Posterior vena cava (tissue), 2 donors: ENCODE data around the gene PLXND1. TPM values are rescaled to one million over a fixed set of nuclear protein-coding genes. Genes with fewer than 3 reads are reported as not detected.

Experiments used
- DNase-seq: peaks from one replicate; pipeline ENCODE4 v3.0.0-alpha.2; 2020; ENCODE audit warnings: low spot score
- intact Hi-C, 2 donors: fragments of 100-400 bp; cut with DNase I; formaldehyde crosslinking; loops; one replicate each; pipeline versions ENCODE4 v1.14.1 to v1.14.2; 2022 to 2023
- total RNA-seq, 2 donors: library from RNA; stranded (reverse); fragmentation: NEBNext Ultra II Directional; extraction: Animal tissue kit (Norgen Biotek cat#: 25700); gene quantifications; one replicate each; pipeline ENCODE4 v1.2.1, GENCODE V29; 2021
- donor health status: DM: yes; HTN: yes; CAD: no.
- donor health status: DM: yes; HTN: yes; CAD: no.

The PLXND1 gene
- total RNA-seq, 2 donors from 2014 or later = 155 to 241 TPM

GRCh38 chr3:129596194-129597086, 10.0 kb downstream of the PLXND1 start:
- intact Hi-C loops = loop anchor here in 1 of 2 donors (5.0 kb wide), 1 partner anchor 34 kb away; no protein-coding TSS in a partner anchor
- DNase-seq = peak; percentile 97

- intact Hi-C loops = loop anchor here in 1 of 2 donors (5.0 kb wide), 1 partner anchor 33 kb away; no protein-coding TSS in a partner anchor
- DNase-seq = no peak
Observed at GRCh38 chr3:129595544-129596193, 10.8 kb downstream of the PLXND1 start.

- intact Hi-C loops = loop anchor here in 1 of 2 donors (5.0 kb wide), 1 partner anchor 33 kb away; no protein-coding TSS in a partner anchor
- DNase-seq = no peak
Observed at GRCh38 chr3:129594907-129595390, 11.5 kb downstream of the PLXND1 start.

GRCh38 chr3:129594409-129594808, 12.1 kb downstream of the PLXND1 start:
- intact Hi-C loops = no loop called here
- no peak for DNase-seq

GRCh38 chr3:129593595-129594339, 12.7 kb downstream of the PLXND1 start:
- intact Hi-C loops = no loop called here
- DNase-seq = no peak

- no peak for DNase-seq
- intact Hi-C loops = no loop called here
Observed at GRCh38 chr3:129593230-129593594, 13.3 kb downstream of the PLXND1 start.

GRCh38 chr3:129592381-129593131, 13.9 kb downstream of the PLXND1 start:
- intact Hi-C loops = no loop called here
- DNase-seq = peak; percentile 94

GRCh38 chr3:129591932-129592331, 14.5 kb downstream of the PLXND1 start:
- no peak for DNase-seq
- intact Hi-C loops = no loop called here

GRCh38 chr3:129590215-129590614, 16.3 kb downstream of the PLXND1 start:
- intact Hi-C loops = no loop called here
- DNase-seq = no peak

- no peak for DNase-seq
- intact Hi-C loops = no loop called here
Observed at GRCh38 chr3:129587566-129588210, 18.8 kb downstream of the PLXND1 start.

- DNase-seq = peak; percentile 91
- intact Hi-C loops = no loop called here
Observed at GRCh38 chr3:129586746-129587430, 19.6 kb downstream of the PLXND1 start.

- DNase-seq = no peak
- intact Hi-C loops = no loop called here
Observed at GRCh38 chr3:129585949-129586657, 20.4 kb downstream of the PLXND1 start.

- intact Hi-C loops = no loop called here
- DNase-seq = no peak
Observed at GRCh38 chr3:129584631-129585030, 21.8 kb downstream of the PLXND1 start.

GRCh38 chr3:129583289-129583688, 23.2 kb downstream of the PLXND1 start:
- no peak for DNase-seq
- intact Hi-C loops = no loop called here

- intact Hi-C loops = no loop called here
- no peak for DNase-seq
Observed at GRCh38 chr3:129582799-129583198, 23.7 kb downstream of the PLXND1 start.

- intact Hi-C loops = no loop called here
- no peak for DNase-seq
Observed at GRCh38 chr3:129581623-129582022, 24.9 kb downstream of the PLXND1 start.

GRCh38 chr3:129579991-129580390, 26.5 kb downstream of the PLXND1 start:
- intact Hi-C loops = no loop called here
- DNase-seq = no peak
